Stomach (tissue), 9 donors: Measurements from ENCODE around the gene FGF4. TPM values are rescaled to one million over a fixed set of nuclear protein-coding genes. Genes with fewer than 3 reads are reported as not detected.

Experiments used
- DNase-seq, 2 donors: peaks; one replicate each; pipeline versions ENCODE4 v3.0.0 to v3.0.0-alpha.2; 2013 to 2019
- H3K27ac ChIP-seq, 5 donors: fragments of 200-600 bp in 4 of 5; sonication (generic) in 4 of 5; one replicate each; pipeline ENCODE4 v1.5.1; 2013 to 2019; ENCODE audit warnings: mild to moderate bottlenecking in 1 of 5, moderate library complexity in 1 of 5
- H3K27me3 ChIP-seq, 3 donors: fragments of 200-600 bp; sonication (generic); one replicate each; pipeline ENCODE4 v1.5.1; 2017 to 2019; ENCODE audit warnings: mixed run types in 1 of 3
- H3K36me3 ChIP-seq, 4 donors: fragments of 200-600 bp; sonication (generic); 1 replicate in 3 of 4; 2 replicates in 1 of 4; pipeline ENCODE4 v1.5.1; 2016 to 2019
- H3K4me1 ChIP-seq, 4 donors: fragments of 200-600 bp; sonication (generic); one replicate each; pipeline ENCODE4 v1.5.1; 2016 to 2019
- H3K4me3 ChIP-seq, 4 donors: fragments of 200-600 bp; sonication (generic) in 3 of 4; one replicate each; pipeline ENCODE4 v1.5.1; 2016 to 2019; ENCODE audit warnings: mild to moderate bottlenecking in 1 of 4
- H3K9me3 ChIP-seq, 4 donors: fragments of 200-600 bp; sonication (generic); one replicate each; pipeline ENCODE4 v1.5.1; 2016 to 2019
- CTCF ChIP-seq, 7 experiments: fragments of 450-650 bp in 4 of 7; fragments of 200-600 bp in 3 of 7; sonication (generic) in 3 of 7; IDR thresholded peaks; one replicate each; pipeline ENCODE4 v1.5.1; 2016 to 2019; ENCODE audit warnings: antibody characterized with exemption in 7 of 7, control low read depth in 2 of 7, mild to moderate bottlenecking in 1 of 7
- EP300 ChIP-seq: sonication (generic); formaldehyde crosslinking; IDR thresholded peaks from one replicate; pipeline ENCODE4 v1.6.1; 2017; ENCODE audit warnings: antibody characterized with exemption
- POLR2A ChIP-seq, 4 donors: fragments of 450-650 bp; IDR thresholded peaks; one replicate each; pipeline ENCODE4 v1.6.1; 2016; ENCODE audit warnings: antibody characterized with exemption in 4 of 4, control low read depth in 2 of 4, mild to moderate bottlenecking in 1 of 4, moderate library complexity in 1 of 4
- POLR2AphosphoS5 ChIP-seq, 3 donors: sonication (generic); formaldehyde crosslinking; IDR thresholded peaks; one replicate each; pipeline ENCODE4 v1.6.1; 2016; ENCODE audit warnings: antibody characterized with exemption in 3 of 3
- WGBS, 5 donors: extraction: QIAGEN DNeasy Blood & Tissue Kit in 3 of 5; methylation state at CpG; one replicate each; pipeline versions ENCODE4 v1.1.5 to v1.1.7; 2013 to 2018; 5-methylcytosine and 5-hydroxymethylcytosine counted together
- intact Hi-C: fragments of 100-400 bp; cut with DNase I; formaldehyde crosslinking; loops from one replicate; pipeline ENCODE4 v1.15.1; 2023; ENCODE audit warnings: low total_unique reads
- polyA plus RNA-seq, 3 donors: library from polyadenylated mRNA; stranded (reverse); fragments of 200-250 nt; gene quantifications; one replicate each; pipeline ENCODE4 v1.2.3, GENCODE V29; 2013
- total RNA-seq, 5 donors: library from RNA; depleted of rRNA; stranded (reverse); fragments of >200 nt; gene quantifications; one replicate each; pipeline versions ENCODE4 v1.1.0 to v1.2.3, GENCODE V29; 2014 to 2016
- donor health status: healthy with polysubstance abuse.
- donor health status: Bipolar disorder and iron deficiency.
- donor health status: healthy.

Gene FGF4
- total and polyA plus RNA-seq, 8 donors, result not detected

GRCh38 chr11:69818603-69819441, 43.7 kb upstream of the FGF4 start, which contains the start of gene FGF3:
Gene FGF3, minus strand, starts transcription at chr11:69819416. Its CDS starts 483 bp downstream, at chr11:69818933.
- DNase-seq, result no peak
- WGBS, 5 donors, result 1 to 9% (median 2%) methylated on average over 54 to 105 of the region's 105 CpGs
- intact Hi-C loops, result no loop called here
- H3K36me3 ChIP-seq, result no peaks in the 10 kb centered on the region
- no peak within 1 kb of the TSS for H3K27ac ChIP-seq
- no peaks in the 10 kb centered on the region for H3K9me3 ChIP-seq
- TF ChIP-seq EP300 (no peak), CTCF (IDR thresholded peaks at IDR 0.05) (no peak), POLR2AphosphoS5 (IDR thresholded peaks at IDR 0.05) (no peak), POLR2A (IDR thresholded peaks at IDR 0.05) (no peak)
- H3K4me1 ChIP-seq, result peaks cover 0 to 28% (median 7%) of the 10 kb centered on the region in 4 donors
- H3K4me3 ChIP-seq, result no peak within 1 kb of the TSS
- H3K27me3 ChIP-seq, result peaks cover 22 to 100% (median 70%) of the 10 kb centered on the region in 3 donors

GRCh38 chr11:69818231-69818602, 43.1 kb upstream of the FGF4 start:
- H3K9me3 ChIP-seq, result no peaks in the 10 kb centered on the region
- no peak overlapping the region for H3K4me3 ChIP-seq
- H3K27ac ChIP-seq, result no peak overlapping the region
- no peak for TF ChIP-seq POLR2AphosphoS5 (IDR thresholded peaks at IDR 0.05)
- TF ChIP-seq EP300, result no peak
- no peak for TF ChIP-seq CTCF (IDR thresholded peaks at IDR 0.05)
- TF ChIP-seq POLR2A (IDR thresholded peaks at IDR 0.05), result no peak
- intact Hi-C loops, result no loop called here
- H3K4me1 ChIP-seq, result peaks cover 0 to 28% (median 7%) of the 10 kb centered on the region in 4 donors
- no peak for DNase-seq
- H3K27me3 ChIP-seq, result peaks cover 22 to 100% (median 70%) of the 10 kb centered on the region in 3 donors
- WGBS, 5 donors, result 0 to 3% (median 2%) methylated on average over 10 to 31 of the region's 31 CpGs
- H3K36me3 ChIP-seq, result no peaks in the 10 kb centered on the region

- WGBS, 5 donors, result 0 to 4% (median 2%) methylated on average over 50 to 107 of the region's 107 CpGs
- intact Hi-C loops, result no loop called here
- Histone ChIP-seq H3K4me3 (peak overlapping the region in 1 of 4 donors; percentile 3), H3K9me3 (no peaks in the 10 kb centered on the region), H3K4me1 (peaks cover 0 to 28% (median 7%) of the 10 kb centered on the region in 4 donors), H3K27me3 (peaks cover 22 to 100% (median 69%) of the 10 kb centered on the region in 3 donors), H3K36me3 (no peaks in the 10 kb centered on the region), H3K27ac (no peak overlapping the region)
- no peak for TF ChIP-seq POLR2A (IDR thresholded peaks at IDR 0.05)
- no peak for TF ChIP-seq POLR2AphosphoS5 (IDR thresholded peaks at IDR 0.05)
- TF ChIP-seq CTCF (IDR thresholded peaks at IDR 0.05), result no peak
- no peak for TF ChIP-seq EP300
- DNase-seq, result no peak
Measured at GRCh38 chr11:69817265-69818230, 42.4 kb upstream of the FGF4 start.

GRCh38 chr11:69816671-69817070, 41.5 kb upstream of the FGF4 start:
- intact Hi-C loops, result no loop called here
- Histone ChIP-seq H3K27me3 (peaks cover 22 to 100% (median 68%) of the 10 kb centered on the region in 3 donors), H3K27ac (no peak overlapping the region), H3K36me3 (no peaks in the 10 kb centered on the region), H3K4me1 (peaks cover 0 to 28% (median 7%) of the 10 kb centered on the region in 4 donors), H3K4me3 (no peak overlapping the region), H3K9me3 (no peaks in the 10 kb centered on the region)
- DNase-seq, result no peak
- 17 to 30% (median 25%) methylated on average over 10 to 12 of the region's 12 CpGs for WGBS, 5 donors
- no peak for TF ChIP-seq EP300
- no peak for TF ChIP-seq CTCF (IDR thresholded peaks at IDR 0.05)
- TF ChIP-seq POLR2AphosphoS5 (IDR thresholded peaks at IDR 0.05), result no peak
- no peak for TF ChIP-seq POLR2A (IDR thresholded peaks at IDR 0.05)
